Right lobe of liver (tissue), 4 donors: Measurements from ENCODE around the gene ZFR.

Experiments used
- POLR2A ChIP-seq: fragments of 450-650 bp; IDR thresholded peaks from one replicate; pipeline ENCODE4 v1.6.1; 2017; ENCODE audit warnings: antibody characterized with exemption, mild to moderate bottlenecking
- TF ChIP-seq, protein P1 (sequence below), 4 donors: fragments of 200-600 bp in 3 of 4; fragments of 450-650 bp in 1 of 4; IDR thresholded peaks; one replicate each; pipeline versions ENCODE4 v1.5.1 to v1.8.0; 2016 to 2022; ENCODE audit warnings: antibody characterized with exemption in 4 of 4, mild to moderate bottlenecking in 2 of 4
- donor health status: DM: no; HTN: no; CAD: no.
- donor health status: DM: no; HTN: no; CAD: no.
- donor health status: DM: no; HTN: yes; CAD: no.

- TF ChIP-seq, protein P1, sequence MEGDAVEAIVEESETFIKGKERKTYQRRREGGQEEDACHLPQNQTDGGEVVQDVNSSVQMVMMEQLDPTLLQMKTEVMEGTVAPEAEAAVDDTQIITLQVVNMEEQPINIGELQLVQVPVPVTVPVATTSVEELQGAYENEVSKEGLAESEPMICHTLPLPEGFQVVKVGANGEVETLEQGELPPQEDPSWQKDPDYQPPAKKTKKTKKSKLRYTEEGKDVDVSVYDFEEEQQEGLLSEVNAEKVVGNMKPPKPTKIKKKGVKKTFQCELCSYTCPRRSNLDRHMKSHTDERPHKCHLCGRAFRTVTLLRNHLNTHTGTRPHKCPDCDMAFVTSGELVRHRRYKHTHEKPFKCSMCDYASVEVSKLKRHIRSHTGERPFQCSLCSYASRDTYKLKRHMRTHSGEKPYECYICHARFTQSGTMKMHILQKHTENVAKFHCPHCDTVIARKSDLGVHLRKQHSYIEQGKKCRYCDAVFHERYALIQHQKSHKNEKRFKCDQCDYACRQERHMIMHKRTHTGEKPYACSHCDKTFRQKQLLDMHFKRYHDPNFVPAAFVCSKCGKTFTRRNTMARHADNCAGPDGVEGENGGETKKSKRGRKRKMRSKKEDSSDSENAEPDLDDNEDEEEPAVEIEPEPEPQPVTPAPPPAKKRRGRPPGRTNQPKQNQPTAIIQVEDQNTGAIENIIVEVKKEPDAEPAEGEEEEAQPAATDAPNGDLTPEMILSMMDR (IDR thresholded peaks at IDR 0.05), result no peak
- TF ChIP-seq POLR2A, result no peak
Observed at GRCh38 chr5:32346869-32347268, 97.7 kb downstream of the ZFR start.
